Left ventricle myocardium superior (tissue), 1 donor: Measurements from ENCODE around the gene INSR. TPM values are rescaled to one million over a fixed set of nuclear protein-coding genes. Genes with fewer than 3 reads are reported as not detected.

ENCODE experiments used
- ATAC-seq: fragments of 200-7000 bp; cut with Tn5 transposase; one replicate; pipeline ENCODE4 v1.9.1; 2020; ENCODE audit warnings: mild to moderate bottlenecking, moderate library complexity
- DNase-seq: peaks from one replicate; pipeline ENCODE4 v3.0.0-alpha.2; 2020
- intact Hi-C: fragments of 100-400 bp; cut with micrococcal nuclease; formaldehyde crosslinking; loops from one replicate; pipeline ENCODE4 v1.11.0; 2022
- total RNA-seq: library from RNA; stranded (reverse); fragmentation: NEBNext Ultra II Directional; extraction: Animal tissue kit (Norgen Biotek cat#: 25700); gene quantifications from one replicate; pipeline ENCODE4 v1.2.1, GENCODE V29; 2021
- donor health status: DM: no; HTN: yes; CAD: no; lungs with severe emphysema.

Gene INSR
- total RNA-seq, 1 donor from 2014 or later = 62.6 TPM

DNA sequence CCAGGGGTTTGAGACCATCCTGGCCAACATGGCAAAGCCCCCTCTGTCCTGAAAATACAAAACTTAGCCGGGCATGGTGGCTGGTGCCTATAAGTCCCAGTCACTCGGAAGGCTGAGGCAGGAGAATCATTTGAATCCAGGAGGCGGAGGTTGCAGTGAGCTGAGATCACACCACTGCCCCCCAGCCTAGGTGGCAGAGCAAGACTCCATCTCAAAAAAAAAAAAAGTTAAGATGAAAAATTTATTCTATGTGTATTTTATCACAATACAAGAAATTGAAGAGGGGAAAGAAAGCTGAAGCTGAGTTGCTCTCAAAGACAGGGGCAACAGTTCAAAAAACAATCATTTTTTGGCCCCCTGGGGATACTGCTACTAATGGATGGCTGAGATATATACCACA lies 31.1 kb downstream of the INSR start:
- intact Hi-C loops = no loop called here
- no peak for DNase-seq
- ATAC-seq = no peak

GRCh38 chr19:7262470-7262869 lies 31.7 kb downstream of the INSR start:
- ATAC-seq = no peak
- no peak for DNase-seq
- intact Hi-C loops = no loop called here

GRCh38 chr19:7260161-7260560 lies 34.1 kb downstream of the INSR start:
- DNase-seq (peak; percentile 12), ATAC-seq (peak; percentile 25)
- intact Hi-C loops = no loop called here

DNA sequence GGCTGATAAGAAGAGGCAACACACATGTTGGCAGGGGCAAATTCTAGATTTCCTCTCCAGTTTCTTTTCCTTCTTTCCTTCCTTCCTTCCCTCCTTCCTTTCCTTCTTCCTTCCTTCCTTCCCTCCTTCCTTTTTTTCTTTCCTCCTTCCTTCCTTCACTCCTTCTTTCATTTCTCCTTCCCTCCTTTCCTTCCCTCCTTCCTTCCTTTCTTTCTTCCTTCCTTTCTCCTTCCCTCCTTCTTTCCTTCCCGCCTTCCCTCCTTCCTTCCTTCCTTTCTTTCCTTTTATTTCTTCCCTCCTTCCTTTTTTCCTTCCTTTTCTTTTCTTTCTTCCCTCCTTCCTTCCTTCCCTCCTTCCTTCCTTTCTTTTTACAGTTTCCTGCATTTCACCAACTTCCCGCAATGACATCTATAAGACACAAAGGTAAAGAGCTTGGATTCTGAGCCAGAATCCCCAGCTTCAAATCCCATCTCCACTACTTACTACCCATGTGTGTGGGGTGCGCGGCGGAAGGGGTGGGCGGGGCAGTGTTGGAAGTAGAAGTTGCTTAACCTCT lies 35.3 kb downstream of the INSR start:
- no peak for DNase-seq
- no peak for ATAC-seq
- intact Hi-C loops = no loop called here

GRCh38 chr19:7258041-7258839 lies 36.0 kb downstream of the INSR start:
- intact Hi-C loops = no loop called here
- ATAC-seq (no peak), DNase-seq (no peak)

DNA sequence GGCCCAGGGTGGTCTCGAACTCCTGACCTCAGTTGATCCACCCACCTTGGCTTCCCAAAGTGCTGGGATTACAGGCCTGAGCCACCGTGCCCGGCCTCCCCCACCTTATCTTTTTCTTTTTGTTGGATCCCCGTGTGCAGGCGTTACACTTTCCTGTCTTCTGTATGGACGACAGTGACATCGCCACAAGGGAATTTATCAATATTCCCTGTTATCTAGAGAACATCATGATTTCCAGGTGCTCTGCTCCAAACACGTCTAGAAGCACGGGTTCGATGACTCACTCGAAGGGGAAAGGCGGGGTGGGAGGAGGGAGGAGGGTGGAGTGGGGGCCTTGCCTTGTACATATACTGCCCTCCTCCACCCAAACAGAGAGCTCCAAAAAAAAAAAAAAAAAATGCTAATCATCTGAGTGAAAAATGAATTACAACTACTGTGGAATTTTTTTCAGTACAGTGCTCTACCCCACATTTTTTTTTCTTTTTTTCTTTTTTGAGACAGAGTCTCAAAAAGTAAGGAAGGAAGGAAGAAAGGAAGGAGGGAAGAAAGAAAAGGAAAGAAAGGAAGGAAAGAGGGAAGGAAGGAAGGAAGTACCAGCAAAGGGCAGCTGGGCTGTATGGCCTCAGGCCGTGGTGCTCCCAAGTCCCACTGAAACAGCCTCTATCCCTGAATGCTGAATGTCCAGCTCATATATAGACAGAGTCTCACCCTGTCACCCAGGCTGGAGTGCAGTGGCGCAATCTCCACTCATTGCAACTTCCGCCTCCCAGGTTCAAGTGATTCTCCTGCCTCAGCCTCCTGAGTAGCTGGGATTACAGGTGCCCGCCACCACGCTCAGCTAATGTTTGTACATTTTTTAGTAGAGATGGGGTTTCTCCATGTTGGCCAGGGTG lies 36.8 kb downstream of the INSR start:
- no peak for DNase-seq
- peak; percentile 59 for ATAC-seq
- intact Hi-C loops = no loop called here

GRCh38 chr19:7255631-7256030 lies 38.6 kb downstream of the INSR start:
- intact Hi-C loops = no loop called here
- ATAC-seq (no peak), DNase-seq (no peak)

DNA sequence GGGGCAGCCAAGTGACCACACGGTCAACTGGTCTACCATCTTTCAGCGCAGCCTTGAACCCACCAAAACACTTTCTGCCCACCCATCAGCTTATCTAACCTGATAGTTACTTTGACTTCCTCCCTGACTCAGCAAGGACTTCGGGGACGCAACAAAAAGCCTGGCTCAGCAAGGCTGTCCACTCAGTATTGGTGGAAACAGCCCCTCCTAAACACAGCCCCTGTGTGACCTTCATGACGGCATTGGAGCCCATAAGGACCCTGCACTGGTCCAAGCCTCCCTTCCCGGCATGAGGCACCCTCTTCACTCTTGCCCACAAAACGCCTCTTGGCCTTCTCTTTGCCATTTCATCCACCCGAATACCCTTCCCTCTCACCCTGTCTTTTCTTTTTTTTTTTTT lies 39.1 kb downstream of the INSR start:
- DNase-seq (no peak), ATAC-seq (peak; percentile 8)
- intact Hi-C loops = no loop called here

DNA sequence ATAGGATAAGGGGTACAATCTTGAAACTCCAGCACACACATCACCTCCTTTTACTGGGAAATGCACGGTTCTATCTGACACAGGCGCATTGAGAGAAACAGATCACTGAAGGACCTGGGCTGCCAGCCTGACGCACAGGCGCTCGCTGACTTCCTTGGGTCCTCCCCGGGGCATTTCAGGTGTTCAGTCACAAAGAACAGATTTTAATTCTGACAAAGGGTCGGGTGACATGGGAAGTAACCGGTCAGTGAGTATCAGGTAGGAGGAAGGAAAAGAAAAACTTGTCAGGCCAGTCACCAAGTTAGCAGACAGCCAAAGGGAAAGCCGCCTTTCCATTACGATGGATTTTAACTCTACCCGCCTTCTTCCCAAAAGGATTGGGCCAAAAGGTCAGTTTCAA lies 39.6 kb downstream of the INSR start:
- ATAC-seq (no peak), DNase-seq (no peak)
- intact Hi-C loops = no loop called here

DNA sequence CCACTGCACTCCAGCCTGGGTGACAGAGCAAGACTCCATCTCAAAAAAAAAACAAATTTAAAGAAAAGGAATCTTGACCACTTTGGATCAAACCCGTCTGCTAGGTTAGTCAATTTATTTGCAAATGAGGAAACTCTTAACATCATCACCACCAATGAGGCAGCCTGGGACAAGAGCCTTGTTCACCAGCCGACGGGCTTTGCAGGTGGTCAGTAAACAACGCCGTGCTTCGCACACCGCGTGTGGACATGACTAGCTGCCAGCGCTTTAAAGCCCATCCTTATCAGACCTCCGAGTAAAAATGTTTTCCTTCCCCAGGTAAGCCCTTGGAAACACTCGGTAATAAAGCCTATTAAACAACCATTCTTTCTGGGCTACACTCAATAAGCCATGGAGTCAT lies 41.9 kb downstream of the INSR start:
- intact Hi-C loops = no loop called here
- no peak for ATAC-seq

GRCh38 chr19:7251494-7251893 lies 42.7 kb downstream of the INSR start:
- intact Hi-C loops = no loop called here
- no peak for DNase-seq
- ATAC-seq = no peak

More for the DNA sequence above, 41.9 kb downstream of the INSR start:
- peak; percentile 11 for DNase-seq

DNA sequence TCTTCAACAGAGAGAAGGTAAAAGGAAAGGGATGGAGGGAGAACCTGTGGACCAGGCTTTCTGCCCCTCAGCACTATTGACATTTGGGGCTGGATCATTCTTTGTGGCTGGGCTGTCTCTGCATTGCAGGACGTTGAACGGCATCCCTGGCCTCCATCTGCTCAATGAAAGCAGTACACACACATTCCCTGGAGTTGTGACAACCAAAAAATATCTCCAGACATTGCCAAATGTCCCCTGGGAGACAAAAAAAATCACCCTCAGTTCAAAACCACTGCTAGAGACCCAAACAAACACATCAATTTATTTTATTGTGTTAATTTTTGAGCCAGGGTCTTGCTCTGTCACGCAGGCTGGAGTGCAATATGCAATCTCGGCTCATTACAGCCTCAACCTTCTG lies 43.3 kb downstream of the INSR start:
- DNase-seq (no peak), ATAC-seq (peak; percentile 26)
- intact Hi-C loops = no loop called here

- DNase-seq (no peak), ATAC-seq (no peak)
- intact Hi-C loops = no loop called here
Observed at GRCh38 chr19:7250057-7250596, 44.1 kb downstream of the INSR start.

- peak; percentile 3 for DNase-seq
- no peak for ATAC-seq
- intact Hi-C loops = no loop called here
Observed at GRCh38 chr19:7247155-7247554, 47.1 kb downstream of the INSR start.

DNA sequence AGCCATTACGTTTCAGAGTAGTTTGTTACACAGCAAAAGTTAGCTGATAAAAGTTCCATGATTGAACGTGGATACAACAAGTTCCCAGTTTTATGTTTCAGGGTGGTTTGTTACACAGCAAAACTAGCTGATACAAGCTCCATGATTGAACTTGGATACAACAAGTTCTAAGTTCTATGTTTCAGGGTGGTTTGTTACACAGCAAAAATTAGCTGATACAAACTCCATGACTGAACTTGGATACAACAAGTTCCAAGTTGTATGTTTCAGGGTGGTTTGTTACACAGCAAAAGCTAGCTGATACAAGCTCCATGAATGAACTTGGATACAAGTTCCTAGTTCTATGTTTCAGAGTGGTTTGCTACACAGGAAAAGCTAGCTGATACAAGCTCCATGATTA lies 47.6 kb downstream of the INSR start:
- intact Hi-C loops = no loop called here
- ATAC-seq (no peak), DNase-seq (no peak)

DNA sequence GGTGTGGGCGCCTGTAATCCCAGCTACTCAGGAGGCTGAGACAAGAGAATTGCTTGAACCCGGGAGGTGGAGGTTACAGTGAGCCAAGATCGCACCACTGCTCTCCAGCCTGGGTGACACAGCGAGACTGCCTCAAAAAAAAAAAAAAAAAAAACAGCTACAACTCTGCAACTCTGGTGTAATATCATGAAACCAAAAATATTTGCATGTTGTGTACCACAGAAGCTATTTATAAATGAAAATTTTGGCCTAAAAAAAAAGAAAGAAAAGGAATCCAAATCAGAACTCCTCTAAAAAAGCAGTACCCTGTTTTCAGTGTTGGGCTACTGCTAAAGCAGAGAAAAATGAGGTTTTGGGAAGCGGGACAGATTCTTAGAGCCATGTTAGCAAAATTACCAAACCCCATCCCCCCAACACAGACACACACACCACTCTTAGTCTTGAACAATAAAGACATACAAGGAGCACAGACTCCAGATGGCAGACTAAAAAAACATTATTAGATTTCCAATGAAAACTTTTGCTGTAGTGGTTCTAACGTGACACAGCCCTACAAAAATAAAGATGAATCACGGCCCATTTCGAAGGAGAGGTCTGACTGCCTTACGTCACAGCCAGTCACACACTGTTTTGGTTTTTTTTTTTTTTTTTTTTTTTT lies 51.5 kb downstream of the INSR start:
- DNase-seq (no peak), ATAC-seq (peak; percentile 65)
- intact Hi-C loops = no loop called here

- ATAC-seq = no peak
- DNase-seq = no peak
- intact Hi-C loops = no loop called here
Observed at GRCh38 chr19:7238051-7238450, 56.2 kb downstream of the INSR start.

GRCh38 chr19:7236153-7236552 lies 58.1 kb downstream of the INSR start:
- DNase-seq (no peak), ATAC-seq (no peak)
- intact Hi-C loops = no loop called here

GRCh38 chr19:7230826-7231225 lies 63.4 kb downstream of the INSR start:
- intact Hi-C loops = no loop called here
- DNase-seq (peak; percentile 78), ATAC-seq (peak; percentile 92)
